HG03571 (cell line): ENCODE results near the gene AVPR1B.

Source experiments
- ATAC-seq: cut with Tn5 transposase; IDR thresholded peaks from one replicate; pipeline ENCODE4 v1.9.1; 2021; ENCODE audit not compliant: unreplicated experiment

The AVPR1B gene

GRCh38 chr1:206112600-206113301 lies 4.4 kb downstream of the AVPR1B start:
- ATAC-seq = no peak

GRCh38 chr1:206111271-206111927 lies 5.8 kb downstream of the AVPR1B start:
- no peak for ATAC-seq

GRCh38 chr1:206110820-206111219 lies 6.4 kb downstream of the AVPR1B start:
- ATAC-seq = no peak

GRCh38 chr1:206110161-206110560 lies 7.0 kb downstream of the AVPR1B start:
- ATAC-seq = no peak

- ATAC-seq = no peak
Measured at GRCh38 chr1:206109718-206110117, 7.5 kb downstream of the AVPR1B start.

GRCh38 chr1:206108635-206109034 lies 8.6 kb downstream of the AVPR1B start:
- no peak for ATAC-seq

- ATAC-seq = no peak
Measured at GRCh38 chr1:206107168-206107544, 10.0 kb downstream of the AVPR1B start.

GRCh38 chr1:206106328-206107167 lies 10.6 kb downstream of the AVPR1B start:
- ATAC-seq = no peak

GRCh38 chr1:206105464-206105995 lies 11.7 kb downstream of the AVPR1B start:
- no peak for ATAC-seq

- no peak for ATAC-seq
Measured at GRCh38 chr1:206103979-206104378, 13.2 kb downstream of the AVPR1B start.

GRCh38 chr1:206102292-206102936 lies 14.8 kb downstream of the AVPR1B start:
- ATAC-seq = no peak

- ATAC-seq = no peak
Measured at GRCh38 chr1:206101351-206102045, 15.7 kb downstream of the AVPR1B start.

GRCh38 chr1:206100226-206100815 lies 16.9 kb downstream of the AVPR1B start:
- ATAC-seq = no peak

- no peak for ATAC-seq
Measured at GRCh38 chr1:206098242-206098919, 18.8 kb downstream of the AVPR1B start.

GRCh38 chr1:206097381-206097780 lies 19.8 kb downstream of the AVPR1B start:
- ATAC-seq = no peak

- ATAC-seq = no peak
Measured at GRCh38 chr1:206094024-206094423, 23.2 kb downstream of the AVPR1B start.

GRCh38 chr1:206089341-206089740 lies 27.8 kb downstream of the AVPR1B start:
- no peak for ATAC-seq

- no peak for ATAC-seq
Measured at GRCh38 chr1:206087091-206087490, 30.1 kb downstream of the AVPR1B start.

- ATAC-seq = no peak
Measured at GRCh38 chr1:206083750-206084149, 33.4 kb downstream of the AVPR1B start.
